Stimulated activated naive CD4-positive, alpha-beta T cell (primary cell): ENCODE results near the gene LRGUK.

ENCODE experiments used
- DNase-seq, 6 experiments: peaks; one replicate each; lab custom pipeline; 2025; lab: John Stamatoyannopoulos, UW

LRGUK gene

DNA sequence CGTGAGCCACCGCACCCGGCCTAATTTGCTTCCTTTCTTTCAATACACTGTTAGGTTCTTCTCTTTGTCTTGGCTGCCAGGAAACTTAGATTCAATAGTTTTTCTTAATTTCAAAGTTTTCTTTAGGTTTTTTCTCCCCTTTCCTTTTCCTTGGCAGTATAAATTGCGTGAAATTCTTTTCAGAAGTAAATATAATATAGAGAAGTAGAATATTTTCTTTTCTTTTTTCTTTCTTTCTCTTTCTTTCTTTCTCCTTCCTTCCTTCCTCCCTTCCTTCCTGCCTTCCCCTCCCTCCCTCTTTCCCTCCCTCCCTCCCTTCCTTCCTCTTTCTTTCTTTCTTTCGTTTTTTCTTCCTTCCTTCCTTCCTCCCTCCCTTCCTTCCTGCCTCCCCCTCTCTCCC is 1.7 kb downstream of the LRGUK start:
- no peak for DNase-seq

DNA sequence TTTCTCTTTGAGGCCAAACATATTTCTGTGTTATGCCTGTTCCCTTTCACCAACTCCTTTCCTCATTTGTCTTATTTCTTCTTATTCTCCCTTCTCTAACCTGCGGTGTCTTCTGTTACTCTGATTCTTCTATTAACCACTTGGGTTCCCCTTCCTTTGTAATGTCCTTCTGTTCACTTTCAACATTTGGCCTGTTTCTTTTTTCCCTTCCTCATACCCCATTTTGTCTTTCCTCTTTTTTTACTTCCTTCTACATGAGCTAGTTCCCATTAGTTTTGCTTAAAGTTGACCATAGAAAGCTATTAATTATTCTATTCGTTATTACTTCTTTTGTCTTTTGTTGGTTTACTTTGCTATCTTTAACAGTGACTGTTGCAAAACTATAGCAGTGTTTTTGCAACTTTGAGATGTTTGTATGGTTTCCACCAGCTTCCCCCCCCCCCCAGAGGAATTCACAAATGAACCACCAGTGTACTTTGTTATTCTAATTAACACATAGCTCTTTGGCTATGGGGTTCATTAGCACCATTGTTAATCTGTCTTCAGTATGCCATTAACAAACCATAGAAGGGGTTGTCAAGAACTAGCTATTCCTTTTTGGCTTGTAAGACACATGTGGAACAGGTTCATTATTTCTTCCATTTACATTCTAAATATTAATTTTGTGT is 2.9 kb downstream of the LRGUK start:
- no peak for DNase-seq

DNA sequence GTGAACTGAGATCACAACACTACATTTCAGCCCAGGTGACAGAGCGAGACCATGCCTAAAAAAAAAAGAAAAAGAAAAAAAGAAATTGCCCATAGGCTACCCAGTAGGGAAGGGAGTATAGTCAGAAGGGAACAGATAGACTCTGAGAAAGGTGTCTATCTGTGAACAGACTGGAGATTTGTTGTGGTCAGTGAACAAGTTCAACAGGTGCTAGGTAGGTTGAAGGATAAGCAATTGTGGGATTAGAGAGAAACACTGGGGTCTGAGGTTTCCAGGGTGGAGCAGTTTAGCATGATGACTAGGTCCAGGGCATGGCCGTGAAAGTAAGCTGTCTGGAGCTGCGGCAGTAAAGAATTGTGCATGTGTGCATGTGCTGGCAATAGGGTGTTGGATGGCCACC is 6.9 kb downstream of the LRGUK start:
- DNase-seq = no peak

DNA sequence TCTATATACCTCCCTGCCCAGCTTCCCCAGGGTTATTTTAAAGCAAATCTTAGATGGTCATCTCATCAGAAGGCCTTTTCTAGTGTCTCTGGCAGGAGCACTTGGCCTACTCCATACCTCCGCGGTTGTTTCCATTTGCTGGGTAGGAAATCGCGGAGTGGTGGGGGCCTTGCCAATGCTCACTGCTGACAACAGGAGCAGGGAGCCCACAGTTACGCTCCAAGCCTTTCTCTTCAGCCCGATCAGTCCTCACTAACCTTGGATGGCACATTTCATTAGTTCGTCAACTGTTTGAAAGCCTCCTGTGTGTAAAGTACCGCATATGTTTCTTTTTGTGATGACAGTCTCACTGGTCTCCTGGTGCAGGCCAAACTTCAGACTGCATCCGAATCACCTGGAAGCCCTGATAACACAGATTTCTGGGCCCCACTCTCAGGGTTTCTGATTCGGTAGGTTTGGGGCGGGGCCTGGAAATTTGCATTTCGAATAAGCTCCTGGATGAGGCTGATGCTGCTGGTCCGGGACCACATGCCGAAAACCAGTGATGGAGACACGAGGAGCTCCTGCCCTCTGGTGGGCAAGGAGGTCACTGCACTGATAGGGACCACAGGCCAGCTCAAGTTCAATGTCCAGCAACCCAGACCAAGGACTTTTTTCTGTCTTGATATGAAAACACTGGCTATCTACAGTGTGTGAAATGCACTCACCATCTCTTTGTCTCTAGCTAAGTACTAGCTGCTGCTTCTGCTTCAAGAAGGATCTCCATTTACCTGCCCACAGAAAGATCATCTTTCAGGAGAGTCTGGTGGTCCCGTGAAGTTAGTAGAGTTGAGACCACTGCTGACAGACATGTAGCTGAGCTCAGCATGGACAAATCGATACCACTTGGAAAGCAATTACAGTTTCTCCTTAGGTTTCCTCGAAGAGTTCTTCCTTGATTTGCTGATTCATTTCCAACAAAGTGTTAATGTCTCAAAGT is 14.0 kb downstream of the LRGUK start:
- DNase-seq = peak in 4 of 6 experiments; percentile 4 to 35 (median 18)

DNA sequence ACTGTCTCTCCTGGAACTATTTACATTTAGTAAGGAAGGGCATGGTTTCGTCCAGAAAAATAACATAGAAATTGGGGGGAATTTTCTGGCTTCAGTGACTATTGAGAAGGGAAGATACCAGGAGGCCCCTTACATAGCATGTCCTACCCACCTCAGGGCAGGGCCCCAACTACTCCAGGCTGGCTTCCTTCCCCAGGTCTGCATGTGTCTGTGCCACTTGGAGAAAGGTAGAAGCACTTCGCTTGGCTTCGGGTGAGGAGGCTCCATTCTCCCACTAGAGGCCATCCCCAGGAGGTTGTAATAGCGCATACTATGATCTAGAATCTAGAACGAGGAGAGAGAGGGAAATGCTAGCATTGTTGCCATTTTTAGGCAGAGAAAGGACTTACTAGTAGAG is 14.7 kb downstream of the LRGUK start:
- DNase-seq = no peak

DNA sequence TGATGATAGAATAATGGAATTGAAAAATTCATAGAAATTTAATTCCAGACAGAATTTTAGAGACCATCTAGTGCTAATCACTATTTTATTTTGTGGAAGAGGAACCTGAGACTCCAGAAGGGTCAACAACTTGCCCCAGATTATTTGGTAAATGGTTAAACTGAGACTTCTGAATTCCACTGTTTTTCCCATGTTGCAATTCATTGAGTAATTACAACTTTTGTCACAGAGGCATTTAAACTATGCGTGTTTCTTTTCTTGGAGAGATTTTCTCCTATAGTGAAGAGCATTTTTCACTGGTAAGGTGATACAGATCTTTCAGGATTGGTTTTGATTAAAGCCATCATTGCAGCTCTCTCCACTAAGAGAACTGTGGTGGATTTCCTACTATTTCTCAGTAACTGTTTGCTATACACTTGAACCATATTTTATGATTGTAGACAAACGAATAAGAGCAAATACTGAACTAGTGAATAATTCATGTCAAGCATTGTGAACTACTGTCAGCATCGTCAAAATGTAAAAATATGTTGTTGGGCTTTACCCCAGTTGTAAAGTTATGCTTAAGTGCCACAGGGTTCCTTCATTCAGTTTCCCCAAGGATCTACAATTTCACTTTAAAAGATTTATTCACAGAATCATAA is 26.5 kb downstream of the LRGUK start:
- DNase-seq = no peak

DNA sequence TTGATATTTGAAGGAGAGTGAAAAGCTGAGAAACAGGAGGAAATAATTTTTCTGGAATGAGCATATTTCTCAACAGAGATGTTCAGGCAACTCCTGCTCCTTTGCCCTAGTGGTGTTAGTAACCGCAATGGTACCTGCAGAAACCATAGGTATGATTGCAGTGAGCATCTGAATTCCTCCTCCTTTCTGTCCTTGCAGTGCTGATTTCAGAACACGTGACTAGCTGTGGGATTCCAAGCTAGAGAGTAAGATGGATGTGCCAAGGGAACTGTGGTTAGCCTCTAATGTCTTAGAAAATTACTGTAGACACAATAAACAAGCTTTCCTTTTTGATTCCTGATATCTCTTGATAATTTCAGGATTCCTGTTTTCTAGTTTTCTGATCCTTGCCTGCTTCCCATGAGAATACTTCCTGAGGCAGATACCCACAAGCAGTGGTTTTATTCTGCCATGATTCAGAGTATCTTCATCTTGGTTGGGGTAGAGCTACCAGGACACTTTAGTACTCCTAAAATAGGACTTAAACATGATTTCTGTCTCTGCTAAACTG is 27.5 kb downstream of the LRGUK start:
- no peak for DNase-seq

DNA sequence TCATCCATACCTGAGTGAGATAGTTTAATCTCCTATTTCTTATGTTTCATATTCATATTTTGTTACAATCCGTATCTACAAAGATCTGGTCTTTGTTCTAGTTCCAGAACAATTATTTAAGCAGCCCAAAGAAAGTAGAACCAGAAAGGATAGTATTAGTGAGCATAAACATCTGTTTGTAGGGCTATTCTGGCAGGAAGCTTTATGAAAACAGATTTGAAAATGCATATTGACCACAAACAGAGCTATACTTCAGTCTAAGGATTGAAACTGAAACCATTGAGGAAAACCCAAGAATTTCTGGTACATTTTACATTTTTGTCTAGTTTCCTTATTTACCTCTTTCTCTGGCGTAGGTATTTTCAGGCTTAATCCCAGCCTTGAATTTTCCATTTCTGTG is 28.1 kb downstream of the LRGUK start:
- no peak for DNase-seq

DNA sequence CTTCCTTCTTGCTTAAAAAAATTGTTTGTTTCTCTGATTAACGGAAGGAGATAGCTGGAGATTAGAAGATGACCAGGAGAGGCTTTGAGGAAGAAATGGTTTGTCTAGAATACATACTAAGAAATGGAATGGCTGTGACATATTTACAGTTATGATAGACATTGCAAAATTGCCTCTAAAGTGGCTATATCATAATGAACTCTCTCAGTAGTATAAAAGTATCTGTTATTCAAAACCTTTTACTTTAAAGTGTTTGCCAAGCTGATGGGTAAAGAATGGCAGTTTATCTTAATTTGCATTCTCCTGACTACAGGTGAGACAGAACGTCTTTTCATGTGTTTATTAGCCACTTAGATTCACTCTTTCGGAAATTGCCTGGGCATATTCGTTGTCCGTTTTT is 28.7 kb downstream of the LRGUK start:
- no peak for DNase-seq

DNA sequence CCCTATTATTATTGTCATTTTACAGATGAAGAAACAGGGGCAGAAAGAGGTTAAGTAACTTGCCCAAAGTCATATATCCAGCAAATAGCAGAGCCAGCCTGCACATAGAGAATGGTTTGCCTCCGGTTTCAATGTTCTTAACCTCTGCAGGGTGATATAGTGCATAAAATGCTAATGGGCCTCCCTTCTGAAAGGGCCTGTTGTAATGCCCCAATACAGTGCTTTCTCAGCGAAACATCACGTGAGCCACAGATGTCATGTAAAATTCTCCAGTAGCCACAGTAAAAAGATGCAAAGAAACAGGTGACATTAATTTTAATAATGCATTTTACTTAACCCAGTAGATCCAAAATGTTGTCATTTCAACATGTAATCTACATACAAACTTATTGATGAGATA is 38.1 kb downstream of the LRGUK start:
- no peak for DNase-seq

DNA sequence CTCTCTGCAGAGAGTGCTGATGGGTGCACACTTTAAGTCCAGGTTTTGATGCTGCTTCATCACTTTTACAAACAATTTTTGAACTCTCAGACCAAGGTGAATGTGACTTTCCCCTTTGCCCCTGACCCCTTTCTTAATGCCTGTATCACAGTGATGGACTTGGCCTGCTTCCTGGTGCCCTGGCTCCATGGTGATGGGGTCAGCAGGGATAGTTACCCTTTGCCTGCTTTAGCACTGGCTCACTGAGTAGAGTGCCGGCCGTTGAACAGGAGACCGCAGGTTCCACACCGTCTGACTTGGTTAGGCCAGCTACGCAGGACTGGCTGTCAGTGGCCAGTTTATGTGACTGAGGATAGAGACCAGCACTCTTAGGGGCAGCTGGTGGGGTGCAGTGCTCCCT is 40.1 kb downstream of the LRGUK start:
- DNase-seq = no peak

DNA sequence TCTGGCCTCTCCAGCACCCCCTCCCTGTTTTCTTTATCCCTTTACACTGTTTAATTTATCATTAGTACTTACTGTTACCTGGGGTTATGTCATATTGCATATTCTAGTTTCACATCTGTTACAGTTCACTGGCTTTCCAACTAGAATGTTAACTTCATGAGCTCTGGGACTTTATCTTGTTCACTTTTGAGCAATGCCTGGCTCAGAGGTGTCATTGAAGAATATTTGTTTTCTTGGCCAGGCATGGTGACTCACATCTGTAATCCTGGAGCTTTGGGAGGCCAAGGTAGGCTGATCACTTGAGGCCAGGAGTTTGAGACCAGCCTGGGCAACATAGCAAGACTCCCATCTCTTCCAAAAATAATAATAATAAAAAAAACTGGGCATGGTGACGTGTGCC is 40.7 kb downstream of the LRGUK start:
- DNase-seq = no peak

DNA sequence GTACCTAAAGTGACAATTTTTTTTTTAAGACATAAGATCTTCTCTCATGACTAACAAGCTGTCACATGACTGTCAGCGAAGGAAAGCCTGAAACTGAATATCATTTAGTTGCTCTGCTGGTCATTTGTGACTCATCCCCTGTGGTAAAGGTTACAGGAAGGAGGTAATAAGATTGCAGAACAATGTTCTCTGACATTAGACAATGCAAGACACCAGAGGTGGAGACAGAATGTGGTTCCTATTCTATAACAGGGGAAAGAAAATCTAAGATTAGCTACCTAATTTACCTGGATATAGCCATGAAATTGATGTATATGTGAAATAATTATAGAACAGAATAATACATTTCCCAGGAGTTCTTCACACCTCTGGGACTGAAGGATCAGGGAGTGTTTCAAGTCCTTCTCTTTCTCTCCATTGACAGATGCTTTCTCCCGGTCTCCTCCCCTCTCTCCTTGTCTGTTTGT is 47.7 kb downstream of the LRGUK start:
- no peak for DNase-seq

DNA sequence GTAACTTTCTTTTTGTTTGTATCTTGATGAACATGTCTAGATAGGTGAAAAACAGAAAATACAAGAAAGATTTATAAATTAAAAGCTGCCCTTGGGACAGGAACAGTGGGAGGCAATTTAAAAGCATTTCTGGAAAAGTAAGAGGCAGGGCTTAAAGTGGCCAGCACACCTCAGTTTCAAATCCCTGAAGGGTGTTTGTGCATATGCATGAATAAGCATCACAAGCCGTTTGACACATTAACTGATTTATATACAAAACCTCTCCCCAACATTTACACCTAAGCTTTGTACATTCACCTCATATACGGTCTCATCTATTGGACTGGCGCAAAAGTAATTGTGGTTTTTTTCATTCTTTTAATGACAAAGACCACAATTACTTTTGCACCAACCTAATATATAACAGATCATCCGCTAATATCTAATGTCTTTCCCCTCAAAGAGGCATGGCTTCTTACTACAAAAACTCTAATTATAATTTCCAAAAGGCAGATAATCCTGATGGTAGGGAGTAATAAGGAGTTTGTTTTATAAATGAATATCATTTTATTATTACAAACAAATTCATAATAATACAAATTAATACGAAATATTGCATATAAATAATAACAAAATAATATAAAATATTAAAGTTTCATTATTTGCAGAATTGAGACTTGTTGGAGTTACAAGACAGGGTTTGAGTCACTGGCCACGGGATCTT is 48.3 kb downstream of the LRGUK start:
- DNase-seq = no peak

DNA sequence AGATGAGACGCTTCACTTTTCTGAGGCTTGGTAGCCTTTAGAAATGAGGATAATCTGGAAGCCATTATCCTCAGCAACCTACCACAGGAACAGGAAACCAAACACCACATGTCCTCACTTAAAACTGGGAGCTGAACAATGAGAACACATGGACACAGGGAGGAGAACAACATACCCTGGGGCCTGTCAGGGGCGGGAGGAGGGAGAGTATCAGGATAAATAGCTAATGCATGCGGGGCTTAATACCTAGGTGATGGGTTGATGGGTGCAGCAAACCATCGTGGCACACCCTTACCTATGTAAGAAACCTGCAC is 48.9 kb downstream of the LRGUK start:
- DNase-seq = no peak

DNA sequence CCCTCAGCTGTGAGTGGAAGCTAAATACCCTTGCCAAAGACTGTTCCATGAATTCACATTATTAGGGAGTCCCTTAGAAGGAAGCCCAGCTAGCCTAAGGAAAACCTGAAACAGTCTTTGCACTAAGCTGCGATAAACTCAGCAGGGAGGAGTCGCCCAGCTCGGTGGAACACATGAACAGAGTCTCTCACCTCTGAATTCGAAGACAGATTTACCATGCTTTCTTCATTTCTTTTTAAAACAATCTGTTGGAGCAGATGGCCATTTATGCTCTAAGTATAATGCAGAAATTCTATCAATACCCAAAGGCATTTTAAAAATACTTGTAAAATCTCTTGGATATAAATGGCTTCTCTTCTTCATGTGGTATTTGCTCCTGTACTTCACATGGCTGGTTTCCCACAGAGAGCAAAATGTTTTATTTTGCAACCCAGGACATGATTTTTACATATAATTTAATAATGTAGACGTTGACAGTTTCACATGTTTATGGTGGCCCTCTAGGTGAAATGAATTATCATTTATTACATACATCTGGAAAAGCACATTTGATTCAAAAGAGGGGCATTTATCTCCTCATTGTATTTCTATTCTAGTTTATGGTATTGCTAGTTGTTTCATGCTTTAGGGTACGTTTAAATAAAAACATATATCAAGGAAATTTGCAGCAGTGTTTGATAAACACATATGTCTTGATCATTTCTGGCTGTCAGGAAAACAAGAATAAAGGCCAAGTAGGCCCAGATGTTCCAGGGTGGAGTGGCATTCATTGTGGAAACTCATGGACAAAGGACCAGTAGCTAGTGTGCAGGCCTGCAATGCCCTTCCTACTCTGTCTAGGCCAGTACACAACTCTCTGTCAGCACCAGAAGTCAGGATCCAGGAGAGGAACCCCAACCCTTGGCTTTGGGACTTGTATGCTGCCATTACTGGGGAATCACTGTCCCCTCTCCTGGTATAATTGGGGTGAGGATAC is 52.2 kb downstream of the LRGUK start:
- DNase-seq = no peak

DNA sequence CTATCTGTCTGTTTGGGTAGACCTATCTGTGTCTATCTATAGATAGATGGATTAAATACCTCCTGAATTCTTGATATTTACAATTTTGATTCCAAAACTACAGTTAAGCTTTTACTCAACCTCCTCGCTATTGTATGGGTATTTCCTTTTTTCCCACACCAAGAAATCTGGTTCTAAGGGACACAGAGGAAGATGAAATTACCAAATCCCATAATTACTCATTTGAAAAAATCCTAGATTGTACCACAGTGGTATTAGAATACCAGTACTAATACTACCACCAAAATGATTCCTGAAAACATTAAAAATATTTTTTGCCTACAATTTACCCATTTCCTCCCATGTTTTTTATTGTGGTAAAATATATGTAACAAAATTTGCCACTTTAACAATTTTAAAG is 53.2 kb downstream of the LRGUK start:
- DNase-seq = no peak

DNA sequence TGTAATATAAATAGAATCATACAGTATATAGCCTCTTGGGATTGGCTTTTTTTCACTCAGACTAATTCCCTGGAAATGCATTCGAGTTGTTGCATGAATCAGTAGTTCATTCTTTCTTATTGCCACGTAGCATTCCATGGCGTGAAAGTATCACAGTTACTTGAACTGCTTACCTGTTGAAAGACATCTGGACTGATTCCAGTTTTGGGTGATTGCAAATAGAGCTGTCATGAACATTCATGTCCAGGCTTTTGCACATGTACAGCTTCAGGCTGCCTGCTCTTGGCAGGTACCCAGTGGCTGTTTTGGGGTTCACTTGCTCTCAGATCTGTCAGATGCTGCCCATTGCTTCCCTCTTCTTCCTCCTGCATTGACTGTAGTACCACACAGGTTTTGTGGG is 54.9 kb downstream of the LRGUK start:
- DNase-seq = no peak

DNA sequence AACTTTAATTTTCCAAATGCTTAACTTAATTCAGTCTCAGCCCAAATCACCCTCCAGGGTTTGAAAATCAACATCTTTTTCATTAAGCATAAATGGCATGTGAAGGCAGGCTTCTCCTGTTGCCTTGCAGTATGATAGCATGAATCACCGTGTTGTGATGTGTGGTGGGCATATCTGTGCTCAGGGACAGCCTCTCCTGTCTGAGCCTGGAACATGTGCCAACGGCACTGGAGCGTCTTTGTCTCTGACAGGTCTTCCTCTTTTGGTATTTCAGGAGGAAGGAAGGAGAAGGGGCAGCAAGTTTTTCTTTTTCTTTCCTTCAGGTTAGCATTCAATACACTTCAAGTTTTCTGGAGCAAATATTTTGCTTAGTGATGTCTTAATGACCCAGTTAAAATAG is 57.6 kb downstream of the LRGUK start:
- DNase-seq = no peak

DNA sequence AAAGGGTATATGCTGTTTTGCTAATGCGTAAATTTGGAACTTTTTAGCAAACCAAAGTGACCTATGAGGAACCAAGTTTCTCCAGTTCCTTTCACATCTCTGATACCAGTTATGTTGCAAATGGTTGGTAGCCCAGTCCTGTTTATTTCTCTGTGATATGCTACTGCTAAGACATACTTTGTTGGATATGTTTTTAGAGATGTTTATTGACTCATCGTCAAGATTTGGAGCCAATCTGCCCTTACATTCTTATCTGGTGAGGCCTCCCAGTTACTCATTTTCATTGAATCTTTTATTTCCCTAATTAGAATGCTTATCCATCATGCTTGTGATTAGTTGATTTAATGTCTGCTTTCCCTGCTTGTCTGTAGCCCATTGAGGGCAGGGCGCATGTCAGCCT is 58.9 kb downstream of the LRGUK start:
- no peak for DNase-seq

DNA sequence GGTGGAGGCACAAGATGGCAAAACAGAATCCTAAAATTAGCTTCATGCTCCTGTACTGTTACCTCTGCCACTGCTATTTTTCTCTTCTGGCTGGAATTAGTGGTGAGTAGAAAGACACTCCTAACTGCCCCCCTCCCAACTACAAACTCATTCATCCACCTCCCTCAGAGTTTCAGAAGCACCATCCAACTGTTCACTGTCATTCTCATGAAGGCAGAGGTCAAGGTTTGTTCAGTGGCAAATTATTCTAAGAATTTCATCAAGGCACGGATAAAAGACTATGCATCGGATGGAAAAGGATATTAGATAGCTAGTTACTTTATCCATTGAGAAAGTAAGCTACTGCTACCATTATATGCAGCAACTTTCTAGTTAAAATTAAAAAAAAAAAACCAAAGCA is 59.7 kb downstream of the LRGUK start:
- DNase-seq = no peak
